Epithelial cell of proximal tubule (primary cell): ENCODE data around the gene PTN. TPM values are rescaled to one million over a fixed set of nuclear protein-coding genes. Genes with fewer than 3 reads are reported as not detected.

Experiments used
- DNase-seq: peaks from one replicate; pipeline ENCODE4 v3.0.0-alpha.2; 2011; ENCODE audit warnings: low read depth
- H3K4me3 ChIP-seq: 2 replicates; pipeline ENCODE4 v1.5.1; 2011; ENCODE audit warnings: low read depth, mild to moderate bottlenecking, low read length
- total RNA-seq: library from RNA; depleted of rRNA; stranded (reverse); fragments of >200 nt; gene quantifications from 2 replicates; pipeline ENCODE4 v1.2.3, GENCODE V29; 2015
- TF ChIP-seq, protein P1 (sequence below): conservative IDR thresholded peaks from 2 replicates; pipeline ENCODE4 v1.5.1; 2012; ENCODE audit warnings: low read depth, mild to moderate bottlenecking, low read length

The PTN gene
- total RNA-seq, 1 donor from 2014 or later: 16.8 TPM

DNA sequence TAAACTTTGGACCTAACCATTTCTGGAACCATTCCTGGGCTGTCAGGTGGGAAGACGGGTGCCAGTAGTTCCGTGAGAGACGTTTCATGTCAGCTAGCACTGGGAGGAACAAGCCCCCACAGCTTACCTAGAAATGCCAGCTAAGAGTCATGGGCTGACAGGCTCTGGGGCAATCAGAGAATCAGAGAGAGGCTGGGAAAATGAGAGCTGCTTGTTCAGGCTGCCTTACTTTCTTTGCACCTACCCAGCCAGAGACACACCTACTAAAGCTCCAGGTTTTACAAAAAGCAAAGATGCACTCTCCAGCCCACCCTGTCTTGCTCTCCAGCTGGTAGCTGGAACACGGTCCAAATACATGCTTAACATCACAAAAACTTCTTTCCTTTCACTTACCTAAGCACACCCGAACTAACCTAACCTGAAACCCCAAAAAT is 688 bp downstream of the PTN start:
- TF ChIP-seq, protein P1, sequence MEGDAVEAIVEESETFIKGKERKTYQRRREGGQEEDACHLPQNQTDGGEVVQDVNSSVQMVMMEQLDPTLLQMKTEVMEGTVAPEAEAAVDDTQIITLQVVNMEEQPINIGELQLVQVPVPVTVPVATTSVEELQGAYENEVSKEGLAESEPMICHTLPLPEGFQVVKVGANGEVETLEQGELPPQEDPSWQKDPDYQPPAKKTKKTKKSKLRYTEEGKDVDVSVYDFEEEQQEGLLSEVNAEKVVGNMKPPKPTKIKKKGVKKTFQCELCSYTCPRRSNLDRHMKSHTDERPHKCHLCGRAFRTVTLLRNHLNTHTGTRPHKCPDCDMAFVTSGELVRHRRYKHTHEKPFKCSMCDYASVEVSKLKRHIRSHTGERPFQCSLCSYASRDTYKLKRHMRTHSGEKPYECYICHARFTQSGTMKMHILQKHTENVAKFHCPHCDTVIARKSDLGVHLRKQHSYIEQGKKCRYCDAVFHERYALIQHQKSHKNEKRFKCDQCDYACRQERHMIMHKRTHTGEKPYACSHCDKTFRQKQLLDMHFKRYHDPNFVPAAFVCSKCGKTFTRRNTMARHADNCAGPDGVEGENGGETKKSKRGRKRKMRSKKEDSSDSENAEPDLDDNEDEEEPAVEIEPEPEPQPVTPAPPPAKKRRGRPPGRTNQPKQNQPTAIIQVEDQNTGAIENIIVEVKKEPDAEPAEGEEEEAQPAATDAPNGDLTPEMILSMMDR: no peak
- H3K4me3 ChIP-seq: peak overlapping the region; percentile 49
- DNase-seq: no peak

- H3K4me3 ChIP-seq: no peak overlapping the region
Measured at GRCh38 chr7:137342265-137342664, 1.3 kb downstream of the PTN start.

DNA sequence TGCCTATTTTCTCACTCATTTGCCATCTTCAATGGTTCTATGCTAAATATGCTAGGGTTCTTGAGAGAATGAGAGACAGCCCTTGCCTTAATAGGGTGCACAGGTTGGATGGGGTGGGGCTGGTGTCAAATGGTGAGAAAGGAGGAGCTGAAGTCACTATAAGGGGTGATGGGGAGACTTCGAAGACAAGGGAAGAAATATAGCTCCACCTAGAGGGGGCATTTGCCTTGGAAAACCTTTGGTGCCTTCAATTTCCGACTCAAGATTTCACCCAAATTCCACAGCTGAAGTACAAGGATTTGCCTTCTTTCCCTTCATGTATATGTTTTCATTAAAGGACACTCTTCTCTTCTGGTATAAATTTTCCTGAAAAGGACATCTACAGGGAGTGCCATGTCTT is 5.6 kb downstream of the PTN start:
- TF ChIP-seq, protein P1: peak; percentile 52
- H3K4me3 ChIP-seq: no peak overlapping the region
- no peak for DNase-seq

More at GRCh38 chr7:137342265-137342664, 1.3 kb downstream of the PTN start:
- TF ChIP-seq, protein P1: no peak
- DNase-seq: no peak

- DNase-seq: peak; percentile 15
- TF ChIP-seq, protein P1: no peak
- no peak overlapping the region for H3K4me3 ChIP-seq
Measured at GRCh38 chr7:137335814-137336213, 7.7 kb downstream of the PTN start.

GRCh38 chr7:137331378-137331777 is 12.2 kb downstream of the PTN start:
- DNase-seq: peak; percentile 29
- H3K4me3 ChIP-seq: no peak overlapping the region
- TF ChIP-seq, protein P1: no peak

- DNase-seq: no peak
- TF ChIP-seq, protein P1: no peak
- H3K4me3 ChIP-seq: no peak overlapping the region
Measured at GRCh38 chr7:137329411-137329810, 14.1 kb downstream of the PTN start.

DNA sequence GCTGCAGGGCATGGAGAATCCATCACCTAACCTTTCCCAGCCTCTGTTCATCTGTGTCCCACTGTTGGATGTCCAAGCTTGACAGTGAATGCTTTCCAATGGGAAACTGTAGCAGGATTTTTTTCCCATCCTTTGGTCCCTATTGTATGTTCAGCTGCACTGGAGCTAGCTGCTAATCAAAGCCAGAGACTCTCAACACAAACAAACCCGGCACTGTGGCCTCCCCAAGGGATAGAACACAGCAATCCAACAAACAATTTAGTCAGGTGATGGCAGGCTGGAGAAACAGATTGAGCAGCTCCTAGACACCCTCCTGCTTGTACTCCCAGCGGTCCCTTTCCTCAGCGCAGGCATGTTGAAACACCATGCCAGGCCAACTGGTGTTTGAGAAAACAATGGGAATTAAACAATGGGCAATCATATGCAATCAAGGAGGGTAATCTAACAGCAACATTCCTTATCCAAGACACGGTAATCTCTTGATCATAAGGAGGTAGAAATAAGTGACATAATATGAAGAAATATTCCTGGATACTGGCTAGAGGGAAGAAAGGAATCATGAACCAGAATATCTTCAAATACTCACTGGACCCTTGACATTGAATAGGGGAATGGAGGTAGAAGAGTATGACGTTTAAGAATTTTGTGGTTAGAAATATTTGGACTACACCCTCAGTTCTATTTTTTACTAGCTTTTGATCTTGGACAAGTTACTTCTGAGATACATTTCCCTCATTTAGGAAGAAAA is 15.0 kb downstream of the PTN start:
- TF ChIP-seq, protein P1: no peak
- no peak overlapping the region for H3K4me3 ChIP-seq
- DNase-seq: no peak
